NCI-H1930 (cell line): ENCODE data around the gene RAPGEF6.
"Not testable (repeated sequence)": the region's sequence is repeated elsewhere in the genome, so short reads cannot be mapped to it uniquely, and the experiment has no call there.

Experiments used
- DNase-seq, 2 experiments: peaks; one replicate each; lab custom pipeline; 2025; lab: John Stamatoyannopoulos, UW

The RAPGEF6 gene

DNA sequence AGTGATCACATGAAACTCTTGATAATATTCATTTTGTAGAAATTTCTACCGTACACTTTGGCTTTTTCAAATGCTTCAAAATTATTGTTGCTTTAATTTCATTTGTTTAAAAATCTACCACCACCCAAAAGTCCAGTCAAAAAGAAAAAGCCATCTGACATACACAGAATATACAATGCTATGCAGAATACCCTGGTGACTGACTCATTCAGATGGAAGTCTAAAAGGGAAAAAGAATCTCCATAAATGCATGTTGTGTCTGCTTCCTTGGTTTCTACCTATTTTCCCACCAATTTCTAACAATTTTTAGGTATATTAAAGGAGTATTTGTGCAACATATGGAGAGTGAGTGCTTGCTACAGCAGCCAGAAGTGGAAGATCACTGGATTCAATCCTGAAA is 9.3 kb upstream of the RAPGEF6 start:
- DNase-seq = no peak

DNA sequence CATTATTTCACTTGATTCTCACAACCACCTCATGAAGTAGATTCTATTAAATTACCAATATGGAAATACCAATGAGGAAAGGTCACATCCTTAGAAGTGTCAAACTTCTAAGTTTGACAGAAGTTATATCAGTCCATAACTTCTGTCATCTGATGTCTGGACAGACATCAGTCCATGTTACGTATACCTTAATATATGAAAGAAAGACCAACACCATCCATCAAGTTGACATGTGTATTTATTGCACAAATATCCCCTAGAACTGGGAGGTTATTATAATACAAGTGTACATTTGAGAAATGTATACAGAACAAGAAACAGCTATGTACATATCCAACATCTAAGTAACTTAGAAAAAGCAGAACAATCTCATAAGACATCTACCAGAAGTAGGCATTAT is 6.5 kb upstream of the RAPGEF6 start:
- no peak for DNase-seq

DNA sequence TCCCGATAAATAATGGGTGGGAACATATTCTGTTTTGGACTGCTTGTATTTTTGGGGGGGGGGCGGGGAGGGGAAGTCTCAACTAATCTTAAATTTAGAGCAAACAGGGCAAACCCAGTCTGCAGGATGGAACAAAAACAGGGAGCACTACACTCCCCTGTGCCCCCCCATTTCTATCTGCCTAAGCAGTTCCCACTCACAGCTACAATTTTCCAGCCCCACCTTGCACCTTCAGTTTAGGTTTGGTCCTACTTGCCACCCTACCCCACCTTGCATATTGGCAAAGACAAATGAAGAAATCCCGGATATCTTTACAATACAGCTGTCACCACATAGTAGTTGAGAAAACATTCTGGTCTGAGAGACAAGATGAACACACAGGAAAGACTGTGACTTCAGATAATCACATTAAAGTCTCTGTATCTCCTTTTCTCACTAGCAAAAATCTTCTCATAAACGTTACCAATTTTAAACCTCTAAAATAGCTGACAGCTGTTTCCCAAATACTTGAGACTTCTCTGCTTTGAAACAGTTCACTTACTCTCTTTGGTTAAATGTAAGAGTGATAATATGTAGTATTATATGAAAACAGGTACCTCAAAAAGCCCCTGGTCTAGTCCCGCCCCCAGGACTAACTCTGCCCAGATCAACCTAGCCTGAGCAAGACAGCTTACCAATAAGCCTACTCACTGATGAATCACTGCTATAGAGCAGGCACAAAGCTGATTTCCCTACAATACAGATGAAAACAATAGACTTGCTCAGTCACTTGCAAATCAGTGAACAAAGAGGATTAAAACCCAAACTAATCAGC is 5.2 kb upstream of the RAPGEF6 start:
- no peak for DNase-seq

DNA sequence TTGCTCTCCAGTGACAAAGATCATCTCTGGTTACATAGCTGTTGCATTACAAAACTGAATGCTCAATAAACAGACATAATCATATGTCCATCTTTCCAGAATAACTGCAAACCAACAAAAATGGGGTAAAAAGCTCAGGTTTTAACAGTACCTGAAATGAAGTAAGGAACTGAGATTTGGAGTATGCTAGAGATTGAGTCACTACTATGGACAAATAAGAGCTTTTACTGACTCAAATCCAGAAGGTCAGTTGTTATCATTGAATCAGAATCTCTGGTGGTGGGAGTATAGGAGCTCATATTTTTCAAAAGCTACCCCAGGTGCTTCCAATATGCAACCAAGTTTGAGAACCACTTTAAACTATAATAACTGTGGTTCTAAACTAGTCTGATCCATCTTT is 4.1 kb upstream of the RAPGEF6 start:
- DNase-seq = no peak

GRCh38 chr5:131637694-131638093 is 2.7 kb upstream of the RAPGEF6 start:
- no peak for DNase-seq

GRCh38 chr5:131635684-131636572 is 899 bp upstream of the RAPGEF6 start:
- no peak for DNase-seq

DNA sequence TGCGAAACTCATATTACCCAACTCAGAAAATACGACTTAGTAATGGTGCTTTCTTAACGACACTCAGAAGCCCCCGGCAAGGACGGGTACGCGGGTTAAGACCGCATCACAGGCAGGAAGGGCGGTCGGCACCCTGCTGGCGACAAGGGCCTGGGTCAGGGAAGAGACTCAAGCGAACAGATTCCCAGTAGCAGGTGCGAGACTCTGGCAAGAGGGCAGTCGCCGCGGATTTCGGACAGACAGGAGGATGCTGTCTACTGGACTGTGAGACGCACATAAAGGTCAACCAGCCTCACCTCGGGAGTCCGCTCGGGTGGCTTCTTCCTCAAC is 398 bp downstream of the RAPGEF6 start:
- peak; percentile 9 to 15 for DNase-seq

DNA sequence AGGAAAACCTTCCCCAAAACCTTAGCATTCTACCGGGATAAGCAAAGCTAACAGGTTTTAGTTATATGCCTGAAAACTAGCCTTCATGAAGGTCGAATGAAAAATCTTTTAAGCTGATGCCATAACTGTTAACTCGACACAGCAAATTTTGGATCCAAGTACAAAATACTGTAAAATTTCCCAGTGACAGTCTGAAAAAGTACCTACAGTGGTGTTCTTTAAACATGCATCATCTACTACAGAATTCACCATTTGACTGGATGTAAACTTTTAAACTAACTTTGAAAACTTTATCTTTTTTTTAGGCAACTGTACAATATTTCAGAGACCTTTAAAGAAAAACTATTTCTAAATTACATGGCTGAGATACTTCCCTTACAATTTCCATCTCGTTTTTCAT is 791 bp downstream of the RAPGEF6 start:
- DNase-seq = no peak

GRCh38 chr5:131633830-131634229 is 1.2 kb downstream of the RAPGEF6 start:
- no peak for DNase-seq

DNA sequence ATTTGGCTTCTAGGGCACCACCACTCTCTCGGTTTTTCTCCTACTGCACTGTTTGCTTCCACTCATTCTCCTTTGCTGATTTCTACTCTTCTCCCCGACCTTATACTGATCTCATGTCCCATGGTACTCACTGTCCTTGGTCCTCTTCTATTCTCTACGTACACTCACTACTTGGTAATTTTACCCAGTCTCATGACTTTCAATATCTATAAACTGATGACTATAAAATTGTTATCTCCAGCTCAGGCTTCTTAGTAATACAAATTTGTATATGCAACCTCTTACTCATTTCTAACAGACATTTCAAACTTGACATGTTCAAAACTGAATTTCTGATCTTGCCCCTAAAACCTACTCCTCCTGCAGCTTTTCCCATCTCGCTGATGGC is 4.1 kb downstream of the RAPGEF6 start:
- no peak for DNase-seq

- DNase-seq = no peak
Measured at GRCh38 chr5:131630208-131630962, 4.6 kb downstream of the RAPGEF6 start.

GRCh38 chr5:131628990-131629389 is 6.0 kb downstream of the RAPGEF6 start:
- DNase-seq = no peak

GRCh38 chr5:131627207-131627865 is 7.7 kb downstream of the RAPGEF6 start:
- DNase-seq = no peak

- no peak for DNase-seq
Measured at GRCh38 chr5:131622633-131623032, 12.4 kb downstream of the RAPGEF6 start.

DNA sequence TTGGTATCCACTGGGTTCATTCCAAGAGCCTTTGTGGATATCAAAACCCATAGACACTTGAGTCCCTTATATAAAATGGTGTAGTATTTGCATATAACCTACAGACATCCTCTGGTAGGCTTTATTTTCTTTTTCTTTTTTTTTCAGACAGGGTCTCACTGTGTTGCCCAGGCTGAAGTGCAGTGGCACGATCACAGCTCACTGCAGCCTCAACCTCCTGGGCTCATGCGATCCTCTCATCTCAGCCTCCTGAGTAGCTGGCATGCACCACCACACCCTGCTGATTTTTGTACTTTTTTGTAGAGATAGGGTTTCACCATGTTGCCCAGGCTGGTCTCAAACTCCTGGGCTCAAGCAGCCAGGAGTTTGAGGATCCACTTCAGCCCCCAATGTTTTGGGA is 13.9 kb downstream of the RAPGEF6 start:
- not testable (repeated sequence) for DNase-seq

DNA sequence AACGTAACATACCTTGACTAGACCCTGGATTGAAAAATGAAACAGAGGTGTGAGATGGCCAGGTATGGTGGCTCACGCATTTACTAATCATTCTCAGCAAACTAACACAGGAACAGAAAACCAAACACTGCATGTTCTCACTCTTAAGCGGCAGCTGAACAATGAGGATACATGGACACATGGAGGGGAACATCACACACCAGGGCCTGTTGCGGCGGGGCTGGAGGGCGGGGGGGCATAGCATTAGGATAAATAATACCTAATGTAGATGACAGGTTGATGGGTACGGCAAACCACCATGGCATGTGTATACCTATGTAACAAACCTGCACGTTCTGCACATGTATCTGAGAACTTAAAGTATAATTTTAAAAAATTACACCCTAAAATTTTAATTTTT is 15.9 kb downstream of the RAPGEF6 start:
- no peak for DNase-seq

DNA sequence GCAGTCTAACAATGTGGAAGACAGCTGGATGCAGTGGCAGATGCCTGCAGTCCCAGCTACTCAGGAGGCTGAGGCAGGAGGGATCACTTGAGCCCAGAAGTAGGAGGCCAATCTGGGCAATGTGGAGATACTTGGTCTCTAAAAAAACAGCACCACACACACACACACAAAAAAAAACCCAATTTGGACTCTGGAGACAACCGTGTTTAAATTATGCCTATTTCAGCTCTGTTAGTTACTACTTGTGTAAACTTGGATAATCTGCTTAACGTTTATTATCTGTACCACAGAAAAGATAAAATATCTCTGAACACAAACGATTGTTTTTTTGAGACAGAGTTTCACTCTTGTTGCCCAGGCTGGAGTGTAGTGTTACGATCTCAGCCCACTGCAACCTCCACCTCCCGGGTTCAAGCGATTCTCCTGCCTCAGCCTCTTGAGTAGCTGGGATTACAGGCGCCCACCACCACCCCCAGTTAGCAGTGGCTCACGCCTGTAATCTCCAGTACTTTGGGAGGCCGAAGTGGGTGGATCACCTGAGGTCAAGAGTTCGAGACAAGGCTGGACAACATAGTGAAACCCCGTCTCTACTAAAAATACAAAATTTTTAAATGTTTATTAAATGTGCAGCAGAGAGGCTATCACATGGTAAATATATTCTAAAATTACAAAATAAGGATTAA is 17.7 kb downstream of the RAPGEF6 start:
- DNase-seq = no peak

DNA sequence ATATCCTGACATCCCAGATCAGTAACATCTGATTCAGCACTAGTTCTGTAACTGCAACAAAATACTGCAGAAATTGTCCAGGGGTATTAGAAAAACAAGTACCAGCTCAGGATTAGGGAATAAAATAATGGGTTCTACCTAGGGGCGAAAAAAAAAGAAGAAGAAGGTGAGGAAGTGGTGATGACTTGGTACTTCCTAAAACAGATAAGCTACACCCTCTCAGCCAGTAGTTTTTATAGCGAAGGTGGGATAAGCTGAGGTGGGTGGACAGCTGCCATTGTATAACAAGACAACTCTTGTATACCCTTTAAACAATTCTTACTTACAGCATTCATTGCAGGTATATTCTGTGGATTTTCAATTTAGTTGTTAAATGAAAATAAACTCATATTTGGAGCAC is 19.1 kb downstream of the RAPGEF6 start:
- no peak for DNase-seq

GRCh38 chr5:131613423-131613822 is 21.6 kb downstream of the RAPGEF6 start:
- no peak for DNase-seq

DNA sequence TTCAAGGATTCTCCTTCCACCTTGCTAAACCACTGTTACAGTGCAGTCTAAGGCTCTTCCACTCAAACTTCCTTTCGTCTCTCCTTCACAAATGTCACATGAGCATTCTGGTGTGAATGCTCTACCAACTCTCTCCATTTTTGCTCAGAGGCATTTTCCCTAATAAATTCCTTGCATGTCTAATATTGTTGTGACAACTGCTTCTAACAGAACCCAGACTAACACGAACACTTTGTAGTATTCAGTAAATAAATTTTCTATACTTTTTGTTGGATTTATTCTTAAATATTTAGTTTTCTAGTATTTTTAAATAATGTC is 24.0 kb downstream of the RAPGEF6 start:
- no peak for DNase-seq

DNA sequence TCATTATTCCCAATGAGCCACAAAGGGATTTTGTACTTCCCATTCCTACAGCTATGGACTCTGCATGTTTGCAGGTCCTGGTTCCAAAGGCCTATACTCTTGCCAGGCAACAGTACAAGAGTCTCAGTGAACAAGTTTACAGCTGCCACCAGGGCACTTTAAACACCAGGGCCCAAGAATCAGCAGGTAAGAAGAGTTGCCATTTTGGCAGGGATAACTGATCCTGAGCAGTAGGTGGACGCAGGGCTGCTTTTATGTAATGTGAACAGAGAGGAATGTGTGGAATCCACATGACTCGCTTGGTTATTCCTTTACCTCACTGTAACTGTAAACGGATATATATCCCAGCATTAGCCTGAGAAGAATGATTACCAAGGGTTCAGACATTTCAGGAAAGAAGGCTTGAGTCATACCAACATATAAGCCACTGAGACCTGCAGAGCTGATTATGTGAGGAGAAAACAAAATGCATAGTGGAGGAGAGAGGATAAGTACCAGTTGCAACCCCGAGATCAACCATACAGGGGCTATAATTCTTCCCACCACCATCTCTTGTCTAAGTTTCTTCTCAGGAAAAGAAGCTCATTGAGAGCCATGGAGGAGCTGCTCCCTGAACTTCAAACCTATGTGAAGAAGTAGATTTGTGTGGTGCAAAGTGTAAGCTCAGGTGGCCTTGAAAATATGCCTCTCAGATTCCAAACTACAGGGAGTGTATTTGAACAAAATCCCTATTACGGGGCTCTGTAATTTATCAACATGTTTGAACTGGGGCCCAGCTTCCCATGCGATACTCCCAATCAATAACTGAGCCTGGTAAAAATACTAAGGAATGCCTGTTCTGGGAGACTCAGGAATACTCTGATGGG is 24.6 kb downstream of the RAPGEF6 start:
- DNase-seq = no peak
